DMS79 treated with DMSO at 0.1 percent for 48 hours (cell line): ENCODE data around the gene KLHL33.

Experiments used
- DNase-seq: peaks from one replicate; lab custom pipeline; 2025; lab: John Stamatoyannopoulos, UW

The KLHL33 gene

DNA sequence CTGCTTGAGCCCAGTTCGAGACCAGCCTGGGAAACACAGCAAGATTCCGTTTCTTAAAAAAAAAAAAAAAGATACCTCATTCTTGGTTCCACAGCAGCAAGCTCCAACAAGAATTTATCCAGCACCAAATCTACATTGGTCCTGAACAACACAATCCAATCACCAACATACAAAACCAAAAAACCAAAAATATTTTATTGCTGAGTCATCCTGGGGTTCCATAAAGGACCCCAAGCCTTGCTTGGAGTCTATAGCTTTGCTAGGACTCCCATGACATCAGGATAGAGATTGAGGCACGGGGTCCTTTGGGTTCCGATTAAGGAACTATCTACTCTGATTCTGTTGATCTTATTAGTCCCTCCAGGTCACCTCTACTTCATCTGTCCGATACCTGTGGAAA lies 10.9 kb upstream of the KLHL33 start:
- no peak for DNase-seq

GRCh38 chr14:20443650-20444049 lies 7.7 kb upstream of the KLHL33 start:
- DNase-seq: peak; percentile 27

DNA sequence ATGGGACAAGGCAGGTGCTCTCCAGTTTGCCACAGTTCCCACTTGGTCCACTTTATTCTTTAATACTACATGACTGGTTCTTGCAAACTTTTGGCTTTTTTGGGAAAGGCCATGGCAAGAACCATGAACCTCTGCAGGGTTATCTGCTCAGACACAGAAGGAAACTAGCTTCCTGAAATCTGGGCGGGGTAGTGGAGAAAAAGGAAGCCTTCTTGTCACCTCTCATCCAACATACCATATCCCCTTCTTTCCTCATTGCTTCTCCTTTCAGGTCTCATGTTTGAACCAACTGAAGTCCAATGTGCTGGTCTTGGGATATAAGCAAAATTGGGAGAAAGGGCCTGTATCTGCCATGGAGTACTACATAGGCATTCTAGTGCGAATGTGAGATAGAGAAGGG lies 5.5 kb upstream of the KLHL33 start:
- no peak for DNase-seq

DNA sequence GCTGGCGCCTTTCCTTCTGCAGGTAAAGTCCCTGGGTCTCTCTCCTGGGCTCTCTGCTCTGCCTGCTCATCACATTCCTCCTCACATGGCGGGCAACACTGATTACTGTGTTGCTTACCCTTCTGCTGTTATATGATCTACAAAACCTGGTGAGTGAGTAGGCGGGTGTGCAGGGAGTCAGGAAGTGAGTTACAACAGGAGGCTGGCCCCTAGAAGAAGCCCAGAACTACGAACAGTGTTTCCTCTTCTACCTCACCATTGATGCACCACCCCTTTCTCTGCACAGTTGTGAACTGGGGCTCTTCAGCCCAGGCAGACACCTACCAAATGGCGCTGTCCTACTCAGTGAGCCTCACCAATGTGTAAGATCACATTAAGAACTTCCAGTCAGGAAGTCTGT lies 4.9 kb upstream of the KLHL33 start:
- DNase-seq: no peak

GRCh38 chr14:20440465-20440864 lies 4.5 kb upstream of the KLHL33 start:
- no peak for DNase-seq

DNA sequence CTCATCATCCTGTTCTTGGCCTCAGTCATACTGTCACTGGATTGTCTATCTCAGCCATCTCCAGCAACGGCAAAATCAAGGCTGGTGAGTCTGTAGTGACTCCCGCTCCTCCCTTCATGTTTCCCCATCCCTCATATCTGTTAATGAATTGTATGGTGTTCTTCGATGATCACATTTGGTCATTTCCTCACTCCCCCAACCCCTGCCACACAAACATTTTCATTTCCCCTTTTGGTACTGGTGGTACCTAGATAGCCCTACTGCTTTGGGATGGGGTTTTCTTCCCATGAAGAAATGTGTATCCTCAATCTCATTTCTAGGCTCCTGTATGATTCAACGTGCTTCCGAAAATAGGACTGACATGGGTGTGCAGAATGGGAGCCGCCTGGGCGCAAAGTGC lies 2.7 kb upstream of the KLHL33 start:
- DNase-seq: no peak

DNA sequence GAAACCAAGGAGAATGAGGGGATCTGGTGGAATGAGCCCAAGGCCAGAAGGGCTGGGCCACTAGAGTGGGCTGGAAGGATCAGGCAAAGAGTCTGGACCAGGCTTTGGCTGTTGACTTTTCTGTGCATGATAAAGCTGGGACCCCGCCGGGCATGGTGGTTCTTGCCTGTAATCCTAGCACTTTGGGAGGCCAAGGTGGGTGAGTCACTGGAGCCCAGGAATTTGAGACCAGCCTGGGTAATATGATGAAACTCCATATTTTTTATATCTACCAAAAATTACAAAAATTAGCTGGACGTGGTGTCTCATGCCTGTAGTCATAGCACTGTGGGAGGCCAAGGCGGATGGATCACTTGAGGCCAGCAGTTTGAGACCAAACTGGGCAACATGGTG lies 393 bp upstream of the KLHL33 start:
- DNase-seq: no peak

DNA sequence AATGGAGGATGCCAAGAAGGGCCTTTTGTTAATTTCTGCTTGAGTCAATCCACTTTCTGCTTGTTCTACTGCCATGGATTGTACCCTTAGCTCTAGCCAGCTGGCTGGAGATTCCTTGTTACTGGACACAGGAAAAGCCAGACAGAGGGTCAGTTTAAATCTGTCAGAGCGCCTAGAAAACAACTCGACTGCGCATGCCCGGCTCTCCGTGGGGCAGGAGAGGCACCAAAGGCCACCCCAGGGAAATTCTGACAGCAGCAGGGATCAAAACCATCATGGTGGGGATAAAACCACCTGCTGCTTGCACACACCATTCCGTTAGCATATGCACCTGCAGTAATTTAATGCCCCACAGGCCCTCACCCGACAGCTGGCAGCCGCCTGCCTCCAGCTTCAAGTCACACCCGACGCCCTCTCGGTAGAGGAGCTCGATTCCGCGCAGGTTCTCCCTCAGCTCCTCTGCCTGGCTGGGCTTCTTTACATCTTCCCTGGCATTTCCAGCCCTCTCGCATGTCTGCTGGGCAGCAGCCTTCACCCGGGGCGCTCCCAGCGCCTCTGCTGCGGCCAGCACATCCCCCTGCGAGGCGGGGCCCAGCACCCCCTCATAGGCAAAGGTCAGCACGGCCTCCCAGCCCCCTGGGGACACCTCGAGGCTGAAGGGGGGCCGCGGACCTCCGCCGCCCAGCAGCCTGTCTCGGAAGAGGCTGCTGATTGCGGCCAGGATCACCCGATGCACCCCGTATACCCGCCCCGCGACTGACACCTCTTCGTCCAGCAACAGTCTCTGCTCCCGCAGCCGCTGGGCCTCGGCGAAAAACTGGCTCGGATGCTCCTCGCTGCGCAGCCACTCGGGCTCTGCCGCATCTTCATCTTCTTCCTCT lies 1.0 kb downstream of the KLHL33 start:
- DNase-seq: no peak

DNA sequence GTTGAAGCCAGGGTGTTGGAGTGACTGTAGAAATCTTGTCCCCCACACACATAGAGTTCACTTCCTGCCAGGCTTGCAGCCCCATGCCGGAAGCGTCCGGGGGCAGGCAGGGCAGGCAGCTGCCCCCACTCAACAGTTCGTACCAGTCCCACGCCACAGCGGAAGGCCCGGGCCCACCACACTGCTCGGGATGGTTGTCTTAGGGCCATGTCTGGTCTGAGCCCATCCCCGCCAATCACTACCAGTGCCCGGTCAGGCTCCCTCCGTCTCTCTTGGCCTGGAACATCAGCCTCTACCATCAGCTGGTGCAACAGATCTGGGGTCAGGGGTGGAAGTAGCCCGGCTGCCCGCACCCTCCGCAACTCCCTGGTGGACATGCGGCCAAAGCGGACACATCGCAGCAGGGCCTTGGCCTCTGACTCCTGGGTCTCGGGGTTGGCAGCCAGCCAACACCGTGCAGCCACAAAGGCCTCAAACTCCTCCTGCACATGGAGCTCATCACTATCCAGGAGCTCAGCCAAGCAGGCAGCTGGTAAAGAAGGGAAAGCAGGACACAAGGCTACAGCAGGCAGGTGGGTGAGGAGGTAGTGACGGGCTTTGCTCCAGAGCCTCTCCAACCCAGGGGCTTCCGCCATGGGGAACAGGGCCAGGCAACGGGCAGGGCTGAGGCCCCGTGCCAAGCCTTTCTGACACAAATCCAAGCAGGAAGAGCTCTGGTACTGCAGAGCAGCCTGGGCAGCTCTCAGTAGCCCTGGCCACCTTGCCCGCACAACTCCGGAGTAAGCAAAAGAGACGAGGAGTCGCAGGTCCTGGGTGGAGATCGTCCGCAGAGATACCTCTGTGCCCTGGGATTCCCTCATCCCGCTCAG lies 5.9 kb downstream of the KLHL33 start:
- DNase-seq: peak; percentile 63

- DNase-seq: no peak
These were observed 7.2 kb downstream of the KLHL33 start for GRCh38 chr14:20428802-20429201.

DNA sequence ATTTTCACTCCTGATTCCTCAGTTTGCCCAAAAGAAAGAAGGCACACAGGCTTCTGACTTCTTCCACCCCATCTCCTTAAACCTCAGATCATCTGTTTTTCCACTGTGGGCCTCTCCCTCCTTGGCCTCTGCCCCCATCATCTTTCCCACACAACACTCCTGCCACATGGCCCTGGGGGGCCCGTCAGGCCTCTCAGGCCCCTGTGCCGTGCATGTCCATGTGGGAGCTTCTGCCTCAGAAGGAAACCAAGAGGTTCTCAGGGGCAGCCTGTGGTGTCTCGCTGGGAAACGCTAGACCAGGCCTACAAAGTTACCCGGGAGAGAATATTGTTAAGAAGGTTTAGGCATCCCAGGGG lies 8.0 kb downstream of the KLHL33 start:
- DNase-seq: no peak

GRCh38 chr14:20427231-20428009 lies 8.5 kb downstream of the KLHL33 start:
- no peak for DNase-seq

GRCh38 chr14:20424851-20425250 lies 11.1 kb downstream of the KLHL33 start:
- no peak for DNase-seq

GRCh38 chr14:20422886-20423285 lies 13.1 kb downstream of the KLHL33 start:
- no peak for DNase-seq

DNA sequence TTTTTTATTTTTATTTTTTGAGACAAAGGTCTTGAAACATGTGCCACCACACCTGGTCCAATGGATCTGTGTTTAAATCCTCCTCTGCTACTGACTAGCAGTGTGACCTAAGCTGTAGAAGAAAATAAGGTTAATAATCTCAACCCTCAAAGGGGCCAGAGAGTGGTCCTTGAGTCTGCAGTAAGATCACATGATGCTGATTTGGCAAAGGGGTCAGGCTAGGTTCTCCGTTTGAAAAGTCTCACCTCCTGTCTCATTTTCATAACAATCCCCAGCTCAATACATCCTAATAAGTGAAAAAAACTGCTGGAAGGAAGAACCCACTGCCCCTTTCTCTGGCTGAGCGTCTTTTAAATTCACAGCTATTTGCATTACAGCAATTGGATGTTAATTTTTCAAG lies 14.7 kb downstream of the KLHL33 start:
- peak; percentile 99 for DNase-seq

GRCh38 chr14:20419419-20419818 lies 16.5 kb downstream of the KLHL33 start:
- no peak for DNase-seq

DNA sequence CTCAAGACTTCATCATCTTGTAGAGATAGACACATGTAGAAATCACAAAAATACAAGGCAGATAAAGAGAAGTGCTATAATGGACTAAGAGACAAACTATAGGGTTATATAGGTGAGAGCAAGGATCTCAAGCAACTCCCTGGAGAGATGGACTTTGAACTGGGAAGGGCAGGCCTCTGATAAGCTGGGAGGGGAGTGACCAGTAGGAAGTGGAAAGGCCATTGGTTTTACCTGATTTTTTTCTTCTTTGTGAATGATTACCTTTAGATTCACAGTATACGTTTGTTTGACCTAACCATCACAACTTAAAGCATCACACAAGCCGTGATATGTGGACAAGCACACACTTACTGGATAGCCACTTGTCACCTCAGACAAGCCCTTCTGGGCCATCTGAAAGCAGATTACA lies 17.5 kb downstream of the KLHL33 start:
- no peak for DNase-seq

GRCh38 chr14:20417250-20418186 lies 18.4 kb downstream of the KLHL33 start:
- DNase-seq: peak; percentile 94

- no peak for DNase-seq
These were observed 19.7 kb downstream of the KLHL33 start for GRCh38 chr14:20416223-20416622.

GRCh38 chr14:20415782-20416206 lies 20.2 kb downstream of the KLHL33 start:
- DNase-seq: peak; percentile 60

GRCh38 chr14:20413744-20414082 lies 22.3 kb downstream of the KLHL33 start:
- peak; percentile 82 for DNase-seq
